ENCODE results near the gene AMZ1. TPM values are rescaled to one million over a fixed set of nuclear protein-coding genes. Genes with fewer than 3 reads are reported as not detected.
"Not testable (repeated sequence)": the region's sequence is repeated elsewhere in the genome, so short reads cannot be mapped to it uniquely, and the experiment has no call there.

The AMZ1 gene
- total RNA-seq, 1 experiment from 2014 or later: 1.2 TPM

DNA sequence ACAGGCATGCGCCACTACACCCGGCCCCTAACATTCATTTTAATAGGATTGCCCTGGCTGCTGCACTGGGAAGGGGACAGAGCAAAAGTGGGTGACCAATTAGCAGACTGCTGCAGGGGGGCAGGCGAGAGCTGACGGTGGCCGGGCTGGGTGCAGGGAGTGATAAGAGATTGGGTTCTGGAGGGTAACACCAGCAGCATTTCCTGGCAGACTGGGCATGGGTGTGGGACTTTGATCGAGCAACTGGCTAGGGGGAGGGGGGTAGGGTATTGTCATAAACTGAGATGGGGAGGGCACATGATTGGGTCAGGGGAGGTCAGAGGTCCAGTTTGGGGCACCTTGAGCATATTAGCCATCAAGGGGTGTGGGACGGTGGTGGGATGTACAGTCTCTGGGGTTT lies 20.2 kb upstream of the AMZ1 start:
- no peak for DNase-seq (ENCODE audit: low read depth)

DNA sequence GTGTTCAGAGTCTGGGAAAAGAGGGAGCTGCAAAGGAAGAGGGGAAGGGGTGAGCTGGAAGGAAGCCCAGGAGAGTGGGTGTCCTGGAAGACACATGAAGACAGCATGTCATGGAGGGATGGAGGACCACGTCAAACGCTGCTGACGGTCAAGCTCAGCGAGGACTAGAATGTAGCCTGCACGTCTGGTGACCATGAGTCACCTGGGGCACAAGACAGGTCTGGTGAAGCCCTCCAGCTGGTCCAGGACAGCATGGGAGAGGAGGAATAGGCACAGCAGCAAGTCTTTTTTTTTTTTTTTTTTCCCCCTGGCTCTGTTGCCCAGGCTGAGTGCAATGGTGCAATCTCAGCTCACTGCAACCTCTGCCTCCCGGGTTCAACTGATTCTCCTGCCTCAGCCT lies 19.6 kb upstream of the AMZ1 start:
- DNase-seq (ENCODE audit: low read depth): peak; percentile 64

GRCh38 chr7:2670171-2670570 lies 17.8 kb upstream of the AMZ1 start:
- DNase-seq (ENCODE audit: low read depth): no peak

DNA sequence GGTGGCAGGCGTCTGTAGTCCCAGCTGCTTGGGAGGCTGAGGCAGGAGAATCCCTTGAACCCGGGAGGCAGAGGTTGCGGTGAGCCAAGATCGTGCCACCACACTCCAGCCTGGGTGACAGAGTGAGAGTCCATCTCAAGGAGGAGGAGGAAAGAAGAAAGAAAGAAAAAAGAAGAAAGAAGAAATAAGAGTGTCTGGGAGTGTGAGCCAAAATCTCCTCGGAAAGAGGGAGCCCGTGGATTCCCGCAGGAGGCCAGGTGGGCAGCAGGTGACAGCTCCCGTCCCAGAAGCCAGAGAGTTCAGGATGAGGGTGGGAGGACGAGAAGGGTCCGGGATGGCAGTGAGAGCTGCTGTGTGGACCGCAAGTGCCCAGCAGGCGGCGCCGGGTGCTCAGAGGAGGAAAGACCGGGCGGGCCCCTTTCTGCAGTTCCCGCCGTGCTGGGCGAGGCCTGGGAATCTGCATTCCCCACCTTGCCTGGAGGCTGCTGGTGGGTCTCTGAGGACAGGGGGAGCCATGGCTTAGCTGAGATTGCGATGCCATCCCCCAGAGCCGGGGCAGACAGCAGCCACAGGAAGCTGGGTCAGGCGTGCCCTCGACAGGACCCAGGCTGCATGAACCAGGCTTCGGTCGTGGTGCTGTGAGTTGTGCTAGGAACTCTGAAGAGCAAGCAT lies 17.1 kb upstream of the AMZ1 start:
- DNase-seq (ENCODE audit: low read depth): peak; percentile 57

DNA sequence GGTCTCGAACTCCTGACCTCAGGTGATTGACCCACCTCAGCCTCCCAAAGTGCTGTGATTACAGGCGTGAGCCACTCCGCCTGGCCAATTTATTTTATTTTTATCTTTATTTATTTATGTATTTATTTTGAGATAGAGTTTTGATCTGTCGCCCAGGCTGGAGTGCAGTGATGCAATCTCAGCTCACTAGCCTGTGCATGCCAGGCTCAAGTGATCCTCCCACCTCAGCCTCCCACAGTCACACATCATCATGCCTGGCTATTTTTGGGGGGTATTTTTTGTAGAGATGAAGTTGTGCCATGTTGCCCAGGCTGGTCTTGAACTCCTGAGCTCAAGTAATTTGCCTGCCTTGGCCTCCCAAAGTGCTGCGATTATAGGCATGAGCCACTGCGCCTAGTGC lies 14.8 kb upstream of the AMZ1 start:
- DNase-seq (ENCODE audit: low read depth): not testable (repeated sequence)

DNA sequence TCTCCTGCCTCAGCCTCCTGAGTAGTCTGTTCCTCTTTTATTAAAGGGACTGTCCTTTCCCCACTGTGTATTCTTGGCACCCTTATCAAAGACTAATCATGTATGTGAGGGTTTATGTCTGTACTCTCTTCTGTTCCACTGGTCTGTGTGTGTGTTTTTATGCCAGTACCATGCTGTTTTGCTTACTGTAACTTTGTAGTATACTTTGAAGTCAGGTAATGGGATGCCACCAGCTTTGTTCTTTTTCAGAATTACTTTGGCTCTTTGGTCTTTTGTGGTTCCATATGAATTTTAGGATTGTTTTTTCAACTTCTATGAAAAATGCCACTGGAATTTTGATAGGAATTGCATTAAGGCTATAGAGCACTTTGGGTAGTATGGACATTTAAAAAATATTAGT lies 14.1 kb upstream of the AMZ1 start:
- DNase-seq (ENCODE audit: low read depth): no peak

GRCh38 chr7:2675256-2675764 lies 12.7 kb upstream of the AMZ1 start:
- DNase-seq (ENCODE audit: low read depth): no peak

DNA sequence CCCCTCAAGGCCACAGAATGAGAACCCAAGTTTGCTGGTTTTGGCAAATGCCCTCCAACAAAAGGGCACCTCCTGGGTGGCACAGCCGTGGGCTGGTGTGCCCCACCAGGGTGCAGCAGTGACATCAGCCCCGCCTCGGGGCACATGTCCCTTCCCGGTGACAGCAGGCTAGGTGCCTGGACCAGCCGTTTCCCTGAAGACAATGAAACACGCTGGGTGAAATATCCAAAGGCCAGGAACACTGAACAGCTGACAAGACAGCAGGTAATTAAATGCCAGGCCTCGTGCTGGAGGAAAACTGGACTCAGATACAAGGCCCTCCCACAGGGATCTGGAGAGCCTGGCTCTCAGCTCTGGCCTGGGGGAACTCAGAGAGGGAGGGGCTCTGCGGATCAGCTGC lies 11.4 kb upstream of the AMZ1 start:
- DNase-seq (ENCODE audit: low read depth): not testable (repeated sequence)

DNA sequence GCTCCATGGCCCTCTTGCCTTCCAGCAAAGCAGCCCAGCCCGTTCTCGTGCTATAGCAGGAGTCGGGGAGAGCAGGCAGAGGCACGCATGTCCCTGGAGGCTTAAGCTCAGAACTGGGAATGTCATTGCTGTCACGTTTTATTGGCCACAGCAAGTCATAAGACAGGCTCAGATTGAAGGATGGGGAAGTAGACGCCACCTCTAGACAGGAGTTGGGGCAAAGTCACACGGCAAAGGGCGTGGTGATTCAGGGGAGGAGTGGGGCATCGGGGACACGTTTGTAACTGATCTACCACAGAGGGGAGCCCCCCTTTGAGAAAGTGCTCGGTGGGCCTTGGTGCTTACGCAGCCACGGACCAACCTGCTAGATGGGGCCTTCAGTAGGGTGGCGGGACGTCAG lies 9.5 kb upstream of the AMZ1 start:
- not testable (repeated sequence) for DNase-seq (ENCODE audit: low read depth)

DNA sequence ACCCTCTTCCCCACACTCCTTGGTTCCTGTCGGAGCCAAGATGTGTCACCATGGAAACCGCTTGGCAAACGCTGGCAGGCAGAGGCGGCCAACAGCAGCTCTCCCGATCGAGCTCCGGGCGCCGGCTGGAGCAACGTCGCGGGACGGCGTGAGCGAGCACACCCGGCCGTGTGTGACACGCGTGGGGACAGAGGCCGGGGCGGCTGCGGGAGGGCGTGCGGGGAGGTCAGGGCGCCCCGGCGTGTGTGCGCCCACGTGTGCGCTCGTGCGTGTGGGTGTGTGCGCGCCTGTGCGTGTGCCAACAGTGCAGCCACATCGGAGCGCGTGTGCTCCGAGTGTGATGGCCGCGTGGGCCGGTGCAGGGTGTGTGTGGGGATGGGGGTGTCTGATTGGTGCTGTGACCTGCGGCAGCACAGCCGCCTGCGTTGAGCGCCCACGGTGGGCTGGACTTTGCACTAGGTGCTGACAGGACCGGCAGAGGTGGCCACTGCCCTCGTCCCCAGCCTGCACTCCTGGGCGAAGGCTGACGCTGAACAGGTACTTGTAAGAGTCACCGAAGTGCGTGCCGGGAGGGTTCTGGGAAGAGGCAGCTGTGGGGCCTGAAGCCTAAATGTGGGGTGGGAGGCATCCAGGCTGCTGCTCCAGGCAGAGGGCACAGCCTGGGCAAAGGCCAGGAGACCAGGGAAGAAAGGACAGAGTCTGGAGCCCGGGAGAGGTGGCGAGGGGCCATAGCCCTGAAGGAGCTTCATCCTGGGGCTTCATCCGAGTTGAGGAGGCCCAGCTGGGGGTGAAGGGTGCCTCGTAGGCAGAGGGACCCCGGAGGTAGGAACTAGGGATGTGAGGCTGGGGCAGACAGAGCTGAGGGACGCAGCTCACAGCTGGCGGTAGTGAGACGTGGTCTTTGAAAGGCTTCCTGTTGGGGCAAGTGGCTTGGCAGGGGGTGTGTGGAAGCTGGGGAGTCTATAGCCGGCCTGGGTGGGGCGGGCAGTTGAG lies 8.6 kb upstream of the AMZ1 start:
- DNase-seq (ENCODE audit: low read depth): not testable (repeated sequence)

GRCh38 chr7:2680256-2680655 lies 7.7 kb upstream of the AMZ1 start:
- no peak for DNase-seq (ENCODE audit: low read depth)

- DNase-seq (ENCODE audit: low read depth): peak; percentile 77
Measured at GRCh38 chr7:2680792-2681490, 7.1 kb upstream of the AMZ1 start.

DNA sequence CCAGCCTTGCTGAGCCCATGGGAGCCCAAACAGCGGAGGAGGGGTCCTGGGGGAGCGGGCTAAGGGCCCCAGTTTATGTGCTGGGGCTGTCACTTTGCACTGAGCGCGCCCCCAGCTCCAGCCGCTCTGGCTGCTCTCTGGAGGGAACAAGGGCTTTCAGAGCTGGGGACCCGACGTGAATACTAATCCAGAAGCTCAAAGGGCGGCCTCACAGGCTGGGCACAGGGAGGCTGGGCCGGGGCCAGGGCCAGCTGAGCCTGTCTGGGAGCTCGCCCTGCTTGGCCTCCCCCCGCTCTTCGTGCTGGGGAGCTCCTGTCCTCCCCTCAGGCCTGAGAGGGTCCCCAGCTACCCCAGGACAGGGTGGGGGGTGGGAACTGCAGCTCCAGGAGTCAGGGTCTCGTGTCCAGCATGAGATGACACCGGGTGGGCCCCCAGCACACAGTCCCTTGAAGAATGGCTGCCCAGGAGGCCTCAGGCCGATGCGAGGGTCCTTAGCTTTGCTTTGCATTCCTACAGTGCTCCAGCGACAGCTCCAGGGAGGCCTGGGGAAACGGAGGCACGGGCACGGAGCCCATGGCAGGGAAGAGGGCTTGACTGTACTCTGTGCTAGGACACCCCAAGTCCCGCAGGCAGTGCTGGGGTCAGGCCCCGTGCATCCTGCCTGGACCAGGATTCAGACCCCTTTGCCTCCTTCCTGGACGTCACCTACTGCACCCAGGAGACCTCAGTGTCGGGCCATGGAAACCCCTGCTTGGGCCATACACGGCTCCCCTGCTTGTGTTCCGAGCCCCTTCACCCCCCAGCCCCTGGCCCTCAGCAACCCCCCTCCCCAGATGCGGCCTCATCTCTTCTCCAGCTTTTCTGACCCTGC lies 5.8 kb upstream of the AMZ1 start:
- no peak for DNase-seq (ENCODE audit: low read depth)

- DNase-seq (ENCODE audit: low read depth): no peak
Measured at GRCh38 chr7:2684501-2684900, 3.5 kb upstream of the AMZ1 start.

GRCh38 chr7:2686101-2686500 lies 1.9 kb upstream of the AMZ1 start:
- DNase-seq (ENCODE audit: low read depth): no peak

GRCh38 chr7:2687338-2687869 lies 598 bp upstream of the AMZ1 start:
- peak; percentile 81 for DNase-seq (ENCODE audit: low read depth)

DNA sequence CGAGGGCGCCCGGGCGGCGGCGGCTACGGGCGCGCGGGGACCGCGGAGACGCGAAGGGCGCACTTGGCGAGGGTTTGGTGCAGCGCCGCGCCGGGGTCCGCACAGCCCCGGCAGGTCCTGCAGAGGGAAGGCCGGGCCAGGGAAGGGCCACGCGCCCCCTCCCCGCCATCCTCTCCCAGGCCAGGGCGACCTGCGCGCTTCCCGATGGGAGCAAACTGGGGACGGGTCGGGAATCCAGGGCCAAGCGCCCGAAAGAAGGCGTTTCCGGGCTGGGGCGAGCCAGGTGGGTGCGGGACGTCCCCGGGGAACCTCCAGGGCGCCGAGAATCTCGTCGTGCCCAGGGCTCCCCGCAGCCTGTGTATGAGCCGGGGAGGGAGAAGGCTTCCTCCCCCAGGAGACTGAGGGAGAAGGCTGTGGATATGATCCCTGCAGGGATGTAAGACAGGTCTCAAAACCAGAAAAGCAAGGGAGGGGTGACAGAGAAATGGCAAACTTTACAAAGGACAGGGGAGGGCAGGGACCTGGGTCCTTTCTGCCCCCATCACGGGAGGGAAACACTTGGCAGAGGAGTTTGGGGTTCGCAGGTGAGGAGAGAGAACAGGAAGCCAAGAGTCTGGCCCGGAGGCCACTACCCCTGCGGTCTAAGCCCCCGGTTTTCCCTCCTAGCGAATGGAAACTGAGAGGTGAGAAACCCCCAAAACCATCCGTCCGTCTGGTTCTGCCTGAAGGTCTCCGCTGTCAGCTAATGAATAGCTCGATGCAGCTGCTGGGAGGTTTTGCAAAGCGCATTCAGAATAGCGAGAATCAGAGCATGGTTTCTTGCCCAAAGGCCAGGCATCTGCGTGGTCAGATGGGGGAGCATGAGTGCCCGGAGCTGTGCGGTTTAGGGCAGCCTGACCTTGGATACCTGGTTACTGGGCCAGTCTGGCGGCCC lies 674 bp downstream of the AMZ1 start:
- peak; percentile 78 for DNase-seq (ENCODE audit: low read depth)

- no peak for DNase-seq (ENCODE audit: low read depth)
Measured at GRCh38 chr7:2689343-2689847, 1.4 kb downstream of the AMZ1 start.

- DNase-seq (ENCODE audit: low read depth): peak; percentile 88
Measured at GRCh38 chr7:2689951-2690705, 2.1 kb downstream of the AMZ1 start.

All from M059J (cell line).